HG03045 (cell line): ENCODE results near the gene PDAP1.
"Not testable (repeated sequence)": the region's sequence is repeated elsewhere in the genome, so short reads cannot be mapped to it uniquely, and the experiment has no call there.

ENCODE experiments used
- ATAC-seq: cut with Tn5 transposase; IDR thresholded peaks from one replicate; pipeline ENCODE4 v1.9.1; 2021; ENCODE audit warnings: mild to moderate bottlenecking, moderate library complexity; ENCODE audit not compliant: unreplicated experiment

The PDAP1 gene

DNA sequence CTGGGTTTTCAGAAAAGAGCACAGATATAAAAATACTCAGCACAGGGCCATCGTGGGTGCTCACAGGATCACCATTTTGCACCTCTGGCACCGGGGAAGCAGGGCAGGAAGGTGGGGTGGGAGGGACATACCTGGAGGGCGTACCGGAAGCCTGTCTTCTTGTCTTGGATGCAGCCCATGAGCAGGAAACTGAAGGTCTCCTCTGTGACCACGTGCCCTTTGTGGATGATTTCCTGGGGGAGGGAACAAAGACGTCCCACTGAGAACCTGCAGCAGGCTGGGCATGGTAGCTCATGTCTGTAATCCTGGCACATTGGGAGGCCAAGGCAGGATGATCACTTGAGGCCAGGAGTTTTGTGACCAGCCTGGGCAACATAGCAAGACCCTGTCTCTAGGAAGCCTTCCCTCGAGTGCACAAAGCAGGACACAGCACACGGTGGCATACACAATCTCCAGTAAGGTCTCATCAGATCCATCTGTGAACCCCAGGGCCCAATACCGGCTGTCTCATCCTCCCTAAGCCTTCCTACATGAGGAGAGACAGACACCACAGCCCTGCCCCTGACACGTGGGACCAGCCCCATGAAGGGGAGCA, 20.7 kb upstream of the PDAP1 start:
- ATAC-seq: no peak

DNA sequence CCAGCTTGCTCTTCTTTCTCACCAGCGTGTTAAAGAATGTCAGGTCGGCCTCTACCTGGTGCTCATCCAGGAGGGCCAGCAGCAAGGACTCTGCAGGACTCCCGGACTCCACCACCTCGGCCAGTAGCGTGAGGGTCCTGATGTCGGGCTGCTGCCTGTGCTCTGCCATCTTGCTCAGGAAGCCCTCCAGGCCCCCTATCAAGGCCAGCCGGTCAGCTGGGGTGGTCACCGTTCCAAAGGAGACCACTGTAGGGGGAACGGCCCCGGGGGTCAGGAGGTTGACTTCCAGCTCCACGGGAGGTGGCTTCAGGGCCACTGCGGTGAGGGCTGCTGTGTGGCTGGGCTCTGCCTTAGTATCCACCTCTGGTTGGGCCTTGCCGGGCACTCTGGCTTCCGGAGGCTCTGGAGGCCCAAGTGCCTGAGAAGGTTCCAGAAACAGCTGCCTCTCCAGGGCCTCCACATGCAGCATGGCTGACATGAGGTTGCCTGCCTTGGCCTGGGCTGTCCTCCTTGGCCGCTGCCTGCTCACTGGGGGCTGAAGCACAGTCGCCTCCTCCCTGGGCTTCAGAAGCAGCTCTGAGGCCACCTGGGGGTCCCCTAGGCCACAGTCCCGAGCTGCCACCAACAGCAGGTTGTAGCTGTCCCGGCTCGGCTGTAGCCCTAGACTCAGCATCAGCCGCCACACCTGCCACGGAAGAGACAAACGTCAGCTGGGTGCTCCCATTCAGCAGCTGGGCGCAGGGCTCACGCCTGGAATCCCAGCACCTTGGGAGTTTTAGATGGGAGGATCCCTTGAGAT, 16.7 kb upstream of the PDAP1 start:
- no peak for ATAC-seq

DNA sequence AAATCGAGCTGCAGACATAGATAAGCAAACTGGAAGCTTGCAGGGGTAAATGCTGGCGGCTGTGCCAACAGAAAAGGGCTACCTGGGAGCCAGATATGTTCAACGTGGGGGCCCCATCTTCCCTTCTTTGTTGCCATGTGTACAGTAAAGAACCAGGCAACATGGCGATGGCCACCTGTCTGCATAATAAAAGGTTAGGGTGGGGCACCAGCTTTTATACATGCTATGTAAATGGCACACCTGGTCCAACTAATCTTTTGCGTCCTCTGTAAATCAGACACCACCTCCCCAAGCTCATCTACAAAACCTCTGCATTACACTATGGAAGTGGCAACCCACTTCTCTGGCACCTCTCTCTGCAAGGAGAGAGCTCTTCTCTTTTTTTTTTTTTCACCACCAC, 14.2 kb upstream of the PDAP1 start:
- ATAC-seq: no peak

DNA sequence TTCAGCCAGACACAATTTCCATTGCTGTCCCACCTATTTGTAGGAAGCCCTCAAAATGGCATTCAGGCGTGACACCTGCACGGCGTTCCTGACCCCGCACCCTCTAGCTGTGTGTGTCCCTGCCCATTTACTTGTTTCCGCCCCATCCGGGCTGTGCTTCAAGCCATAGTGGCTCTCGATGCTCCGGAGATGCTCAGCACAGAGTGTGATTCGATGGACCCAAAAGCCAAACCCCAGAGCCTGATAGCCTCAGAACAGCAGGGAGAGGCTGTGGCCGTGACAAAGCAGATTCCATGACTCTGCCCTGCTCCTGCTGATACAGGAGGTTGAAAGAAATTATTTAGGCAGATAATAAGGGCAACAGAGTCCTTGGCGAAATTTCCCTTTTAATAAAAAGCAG, 13.8 kb upstream of the PDAP1 start:
- ATAC-seq: no peak

DNA sequence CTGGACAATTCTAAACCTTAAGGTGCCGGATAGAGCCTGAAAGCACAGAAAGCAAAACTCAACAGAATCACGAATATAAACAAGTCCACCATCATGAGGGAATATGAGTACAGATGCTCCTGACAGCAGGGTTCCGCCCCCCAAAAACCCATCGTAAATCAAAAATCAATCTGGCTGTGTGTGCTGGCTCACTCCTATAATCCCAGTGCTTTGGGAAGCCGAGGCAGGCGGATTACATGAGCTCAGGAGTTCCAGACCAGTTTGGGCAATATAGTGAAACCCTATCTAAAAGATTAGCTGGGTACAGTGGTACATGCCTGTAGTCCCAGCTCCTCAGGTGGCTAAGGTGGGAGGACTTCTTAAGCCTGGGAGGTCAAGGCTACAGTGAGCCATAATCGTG, 12.6 kb upstream of the PDAP1 start:
- ATAC-seq: no peak

DNA sequence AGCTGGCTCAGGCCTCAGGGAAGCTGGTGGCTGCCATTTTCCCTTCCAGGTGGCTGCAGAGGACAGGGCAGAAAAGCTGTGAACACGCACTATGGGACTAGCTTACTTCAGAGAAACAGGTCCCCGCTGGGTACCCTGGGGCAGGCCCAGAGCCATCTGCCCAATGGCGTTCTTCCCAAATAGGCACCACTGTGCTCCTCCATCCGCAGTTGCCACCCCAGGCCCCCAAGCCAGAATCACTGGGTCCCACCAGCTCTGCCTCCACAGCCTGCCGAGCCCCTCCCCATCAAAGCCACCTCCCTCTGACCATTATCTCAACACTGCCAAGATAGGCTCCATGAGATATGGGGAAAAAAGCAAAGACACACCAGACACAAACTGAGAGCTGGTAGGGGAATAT, 11.8 kb upstream of the PDAP1 start:
- no peak for ATAC-seq

DNA sequence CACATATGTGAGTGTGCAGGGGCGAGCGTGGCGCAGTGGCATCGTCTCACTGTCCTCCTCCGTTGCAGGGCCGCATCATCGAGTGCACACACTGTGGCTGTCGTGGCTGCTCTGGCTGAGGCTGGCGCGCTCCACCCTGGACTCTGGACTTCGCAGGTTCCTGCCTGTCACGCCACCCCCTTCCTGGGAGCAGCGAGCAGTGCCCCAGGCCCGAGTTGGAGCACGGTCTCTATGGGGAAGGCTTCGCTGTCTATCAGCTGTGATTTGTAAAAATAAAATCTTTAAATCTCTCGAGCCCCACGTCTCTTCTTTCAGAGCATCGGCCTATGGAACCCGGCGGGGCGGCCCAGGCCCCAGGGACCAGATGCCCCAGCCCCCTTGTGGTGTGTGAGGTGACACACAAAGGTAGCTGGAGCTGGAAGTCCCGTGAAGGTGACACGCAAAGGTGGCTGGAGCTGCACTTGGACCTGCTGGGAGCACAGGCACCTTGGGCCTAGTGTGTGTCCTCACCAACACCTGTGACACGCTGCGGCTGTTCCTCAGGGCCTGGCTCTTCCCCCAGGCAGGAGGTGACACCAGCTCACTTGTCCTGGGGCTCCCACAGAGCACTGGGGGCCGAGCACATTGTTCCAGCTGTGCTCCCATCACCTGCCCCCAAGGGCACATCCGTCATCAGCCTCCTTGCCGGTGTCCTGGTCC, 11.1 kb upstream of the PDAP1 start:
- no peak for ATAC-seq

DNA sequence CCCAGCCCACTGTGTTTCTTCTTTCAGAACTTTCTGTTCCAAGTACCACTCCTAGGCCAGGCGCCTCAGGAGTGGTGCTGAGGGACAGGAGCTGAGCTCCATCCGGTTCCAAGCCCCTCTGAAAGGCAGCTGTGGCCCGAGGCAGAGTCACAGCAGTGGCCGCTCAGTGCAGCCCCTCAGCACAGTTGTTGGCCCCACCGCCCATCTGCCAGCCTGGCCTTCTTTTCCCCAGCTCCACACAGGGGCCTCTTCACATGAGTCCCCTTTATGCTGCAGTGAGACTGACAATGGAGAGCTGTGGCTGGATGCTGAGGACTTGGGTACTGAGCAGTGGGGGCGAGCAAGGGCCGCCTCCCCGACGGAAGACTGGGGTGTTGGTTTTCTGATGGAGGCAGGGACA, 9.9 kb upstream of the PDAP1 start:
- no peak for ATAC-seq

DNA sequence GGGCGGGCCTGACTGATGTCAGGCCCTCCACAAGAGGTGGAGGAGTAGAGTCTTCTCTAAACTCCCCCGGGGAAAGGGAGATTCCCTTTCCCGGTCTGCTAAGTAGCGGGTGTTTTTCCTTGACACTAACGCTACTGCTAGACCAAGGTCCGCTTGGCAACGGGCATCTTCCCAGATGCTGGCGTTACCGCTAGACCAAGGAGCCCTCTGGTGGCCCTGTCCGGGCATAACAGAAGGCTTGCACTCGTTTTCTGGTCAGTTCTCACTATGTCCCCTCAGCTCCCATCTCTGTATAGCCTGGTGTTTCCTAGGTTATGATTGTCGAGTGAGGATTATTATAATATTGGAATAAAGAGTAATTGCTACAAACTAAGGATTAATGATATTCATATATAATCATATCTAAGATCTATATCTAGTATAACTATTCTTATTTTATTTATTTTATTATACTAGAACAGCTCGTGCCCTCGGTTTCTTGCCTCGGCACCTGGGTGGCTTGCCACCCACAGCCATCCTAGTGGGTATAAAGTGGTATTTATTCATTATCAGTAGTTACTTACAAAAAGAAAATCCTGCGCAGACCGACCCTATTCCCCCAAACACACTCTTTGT, 7.2 kb upstream of the PDAP1 start:
- not testable (repeated sequence) for ATAC-seq

DNA sequence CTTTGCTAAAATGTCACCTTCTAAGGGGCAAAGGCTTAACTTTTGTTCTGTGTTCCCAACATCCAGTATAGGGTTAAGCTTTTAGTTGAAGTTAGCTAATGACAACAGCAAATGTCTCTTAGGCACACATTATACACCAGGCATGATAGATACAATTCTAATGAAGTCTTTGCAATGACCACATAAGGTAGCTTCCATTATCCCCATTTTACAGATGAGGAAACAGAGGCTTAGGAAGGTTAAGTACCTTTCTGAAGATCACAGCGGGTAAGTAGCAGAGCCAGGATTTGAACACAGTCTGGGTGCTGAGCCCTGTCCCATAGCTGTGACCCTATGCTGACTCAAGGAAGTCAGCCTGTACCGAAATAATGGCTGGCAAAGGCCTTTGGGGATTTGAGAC, 2.2 kb upstream of the PDAP1 start:
- no peak for ATAC-seq

DNA sequence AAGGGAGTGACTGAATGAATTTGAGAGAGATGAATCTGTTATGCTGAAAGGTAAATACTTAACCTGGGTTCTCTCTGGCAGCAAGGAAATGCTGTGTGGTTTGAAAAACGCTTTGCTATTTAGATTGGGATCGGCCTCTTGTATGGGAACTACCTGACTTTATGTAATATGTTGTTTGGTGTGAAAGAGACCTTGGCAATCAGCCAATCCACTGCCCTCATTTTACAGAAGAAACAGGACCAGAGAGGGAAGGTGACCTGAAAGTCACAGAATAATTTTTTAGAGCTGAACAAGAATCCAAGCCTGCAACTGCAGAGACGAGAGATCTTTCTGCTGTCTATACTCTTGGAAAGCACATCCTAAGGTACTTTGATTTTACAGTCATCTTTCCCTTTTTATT, 1.4 kb upstream of the PDAP1 start:
- no peak for ATAC-seq

DNA sequence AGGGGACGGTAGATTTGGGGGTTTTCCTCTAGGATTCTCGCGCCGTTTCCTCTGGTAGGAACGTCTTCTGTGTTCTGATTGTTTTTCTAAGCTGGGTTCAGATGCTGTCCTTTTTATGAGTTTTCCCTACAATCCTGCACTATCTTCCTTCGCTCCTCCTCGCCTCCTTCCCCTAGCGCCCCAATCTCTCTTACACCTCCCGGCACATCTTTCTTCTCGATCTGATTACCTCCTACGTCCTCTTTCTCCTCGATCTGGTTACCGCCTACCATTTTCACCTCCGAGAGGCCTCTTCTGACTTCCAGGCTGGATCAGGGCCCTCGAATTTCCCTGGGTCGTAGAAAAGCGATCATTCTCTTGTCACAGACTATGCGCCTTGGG, 785 bp upstream of the PDAP1 start:
- peak; percentile 10 for ATAC-seq

DNA sequence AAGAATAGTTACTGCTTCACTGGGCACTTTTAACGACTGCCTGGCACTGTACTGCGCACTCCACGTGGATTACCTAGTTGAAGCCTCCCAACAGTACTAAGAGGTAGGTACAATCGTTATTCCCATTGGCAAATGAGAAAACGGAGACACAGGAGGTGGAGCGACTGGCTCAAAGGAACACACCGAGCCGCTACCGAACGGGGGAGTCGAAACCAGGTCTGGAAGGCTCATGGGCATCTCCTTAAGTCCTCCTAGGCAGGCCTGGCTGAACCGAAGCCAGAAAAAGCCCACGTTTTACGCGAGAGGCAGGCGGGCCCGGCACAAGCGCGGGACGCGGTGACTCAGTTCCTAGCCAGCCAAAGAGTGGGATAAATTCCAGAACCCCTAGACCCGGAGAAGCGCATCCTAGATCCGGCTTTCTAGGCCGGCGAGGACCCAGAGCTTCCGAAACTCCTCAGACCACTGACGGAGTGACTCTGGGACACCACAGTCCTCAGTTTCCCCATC, 472 bp downstream of the PDAP1 start:
- no peak for ATAC-seq

DNA sequence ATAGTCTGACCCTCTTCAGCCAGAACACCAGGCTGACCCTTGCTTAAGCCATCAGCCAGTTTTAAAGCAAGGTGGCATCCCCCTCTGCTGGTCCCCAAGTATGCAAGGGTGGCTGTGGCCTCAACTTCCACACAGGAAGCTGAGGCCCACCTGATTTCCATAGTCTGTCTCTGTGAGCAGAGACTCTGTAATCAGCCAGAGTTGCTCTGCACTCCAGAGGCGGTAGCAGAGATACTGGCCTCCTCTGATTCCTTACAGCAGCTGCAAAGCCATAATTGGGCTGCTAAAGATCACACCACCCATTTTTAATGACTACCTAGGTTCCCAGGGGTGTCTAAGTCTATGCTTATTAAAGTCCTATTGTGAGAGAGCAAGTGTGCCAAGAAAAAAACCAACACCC, 1.8 kb downstream of the PDAP1 start:
- ATAC-seq: no peak

DNA sequence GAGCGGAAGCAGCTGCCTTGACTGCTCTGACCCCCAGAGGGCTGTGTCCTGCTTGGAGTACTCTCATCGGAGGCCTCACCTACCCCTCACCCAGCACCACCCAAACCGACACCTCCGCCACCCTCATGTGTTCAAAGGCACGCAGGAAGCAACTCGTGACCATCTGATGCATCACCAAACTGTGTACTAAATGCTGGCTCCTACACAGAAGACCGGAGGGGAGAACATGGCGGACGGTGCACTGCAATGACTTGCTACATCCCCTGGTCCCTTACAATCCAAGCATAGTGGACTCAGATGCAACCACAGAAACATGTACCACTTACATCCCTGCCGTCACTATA, 3.4 kb downstream of the PDAP1 start:
- ATAC-seq: no peak

DNA sequence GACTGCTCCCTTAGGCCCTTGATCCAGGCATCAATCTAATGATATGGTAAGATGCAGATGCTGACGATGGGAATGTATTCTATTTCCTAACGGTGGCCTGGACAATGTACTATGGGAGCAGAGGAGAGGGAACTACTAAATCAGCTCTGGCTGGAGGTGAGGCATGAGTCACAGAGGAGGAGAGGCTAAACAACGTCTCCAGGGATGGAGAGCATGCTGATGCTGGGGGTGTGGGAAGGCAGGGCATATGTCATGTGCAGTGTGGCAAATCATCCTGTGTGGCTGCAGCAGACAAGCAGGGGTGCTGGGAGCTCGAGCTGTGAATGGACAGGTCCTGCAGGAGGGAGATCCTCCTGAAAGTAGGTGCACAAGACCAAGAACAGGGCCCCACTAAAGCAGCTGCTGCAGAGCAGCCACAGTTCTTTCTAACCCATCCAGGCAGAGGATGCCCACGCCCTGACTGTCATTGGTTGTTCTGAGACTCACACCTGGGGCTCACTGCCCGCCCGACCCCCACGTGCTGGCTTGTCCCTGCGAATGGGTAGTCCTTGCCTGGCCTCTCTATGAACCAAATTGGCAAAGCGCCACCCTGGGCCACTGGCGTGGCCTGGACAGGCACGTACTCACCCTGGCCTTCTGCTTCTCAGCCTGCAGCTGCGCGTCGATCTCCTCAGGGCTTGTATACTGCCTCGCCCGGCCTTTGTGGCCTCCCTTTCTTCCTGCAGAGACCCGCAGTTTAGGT, 4.0 kb downstream of the PDAP1 start:
- no peak for ATAC-seq

DNA sequence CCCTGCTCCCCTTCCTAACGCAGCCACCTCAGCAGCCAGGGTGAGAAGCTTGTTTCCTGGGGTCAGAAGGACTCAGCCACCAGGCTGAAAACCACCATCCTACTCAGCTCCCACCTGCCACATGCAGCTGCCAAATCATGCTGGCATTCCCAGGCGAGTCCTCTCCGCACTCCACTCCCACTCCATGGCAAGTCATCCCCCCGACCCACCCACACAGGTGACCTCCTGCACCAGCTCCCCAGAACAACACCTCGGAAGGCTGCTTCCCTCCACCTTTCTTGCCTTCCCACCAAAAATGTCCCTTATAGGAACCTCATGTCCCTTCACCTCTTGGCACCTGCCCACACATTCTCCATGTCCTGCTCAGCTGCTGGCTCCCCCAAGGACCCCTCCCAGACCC, 4.6 kb downstream of the PDAP1 start:
- ATAC-seq: no peak

DNA sequence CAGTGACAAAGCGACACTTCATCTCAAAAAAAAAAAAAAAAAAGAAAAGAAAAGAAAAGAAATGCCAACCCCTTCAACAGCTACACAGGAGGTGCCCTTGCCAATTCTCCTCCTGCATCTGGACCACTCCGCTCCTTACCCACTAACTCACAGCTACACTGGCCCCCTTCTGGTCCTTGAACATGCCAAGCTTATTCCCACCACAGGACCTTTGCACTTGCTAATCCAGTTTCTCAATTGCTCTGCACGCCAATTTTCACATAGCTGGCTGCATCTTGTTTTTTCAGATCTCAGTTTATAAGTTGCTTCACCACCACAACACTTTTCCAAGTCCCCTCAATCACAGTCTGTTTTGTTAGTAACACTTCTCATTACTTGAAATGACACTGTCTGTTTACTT, 5.5 kb downstream of the PDAP1 start:
- no peak for ATAC-seq

DNA sequence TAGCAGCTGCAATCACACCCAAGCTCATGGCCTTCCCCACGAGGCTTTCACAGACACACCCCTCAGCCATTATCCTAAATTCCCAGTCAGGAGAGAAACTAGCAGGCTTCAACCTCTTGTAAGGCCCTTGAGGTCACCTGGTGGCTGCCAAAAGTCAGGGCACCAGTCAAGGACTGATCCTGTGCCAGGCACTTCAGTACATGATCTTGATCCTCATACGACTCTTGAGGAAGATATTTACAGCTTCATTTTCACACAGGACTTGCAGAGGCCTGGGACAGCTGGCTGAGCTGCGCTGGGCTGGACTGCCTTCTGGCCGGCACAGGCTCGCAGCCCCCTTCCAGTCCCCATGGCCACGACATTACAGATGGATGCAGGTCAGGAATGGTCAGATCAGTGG, 8.8 kb downstream of the PDAP1 start:
- no peak for ATAC-seq

DNA sequence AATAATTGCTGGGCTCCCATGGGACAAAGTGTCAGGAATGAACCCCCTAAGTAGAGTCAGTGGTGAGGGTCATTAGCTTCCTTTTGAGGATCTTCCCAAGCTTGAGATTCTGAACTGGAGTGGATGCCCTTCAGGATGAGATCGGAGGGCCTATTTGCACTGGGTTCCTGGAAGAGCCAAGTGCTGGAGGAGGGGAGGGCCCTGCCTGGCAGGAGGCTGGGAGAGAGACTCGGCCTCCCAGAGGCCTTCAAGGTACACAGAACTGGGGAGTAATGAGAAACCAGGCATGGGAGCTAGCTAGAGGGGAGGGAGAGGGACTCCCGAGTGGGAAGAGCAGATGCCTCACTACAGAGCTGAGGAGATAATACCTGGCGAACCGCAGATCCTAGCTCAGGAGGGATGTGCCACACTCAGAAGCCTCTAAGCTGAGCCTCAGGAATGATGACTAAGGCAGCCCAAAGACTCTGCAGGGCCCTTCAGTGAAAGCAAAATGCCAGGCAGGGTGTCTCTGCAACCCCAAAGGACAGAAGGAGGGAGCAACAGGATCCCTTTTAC, 9.4 kb downstream of the PDAP1 start:
- ATAC-seq: no peak
